ENCODE measurements around the gene INO80B. TPM values are rescaled to one million over a fixed set of nuclear protein-coding genes. Genes with fewer than 3 reads are reported as not detected.

Gene INO80B
- total RNA-seq: 8.5 and 15.2 TPM in 2 replicates

GRCh38 chr2:74454654-74455511 is at the start of gene INO80B:
INO80B (plus strand) TSS chr2:74455087; CDS start chr2:74455117, 30 bp downstream.

GRCh38 chr2:74421221-74421870 is 33.5 kb upstream of the INO80B start, which contains the start of the genes C2orf81 and WDR54:
C2orf81 (minus strand) TSS chr2:74421619; CDS start chr2:74421560, 59 bp downstream.
WDR54 (plus strand) TSS chr2:74421730; CDS start chr2:74422154, 424 bp downstream.

GRCh38 chr2:74441690-74442482 is 13.0 kb upstream of the INO80B start, which contains the start of gene RTKN:
RTKN (minus strand) TSS chr2:74441937; CDS start chr2:74441816, 121 bp downstream.

GRCh38 chr2:74458132-74458937 is 3.4 kb downstream of the INO80B start, which contains the start of gene WBP1:
WBP1 (plus strand) TSS chr2:74458438; CDS start chr2:74458603, 165 bp downstream.

GRCh38 chr2:74472086-74472944 is 17.4 kb downstream of the INO80B start, which contains the start of gene MRPL53:
MRPL53 (minus strand) TSS chr2:74472680; CDS start chr2:74472660, 20 bp downstream.

GRCh38 chr2:74482801-74483674 is 28.2 kb downstream of the INO80B start, which contains the start of the genes CCDC142 and TTC31:
CCDC142 (minus strand) TSS chr2:74482998; CDS start chr2:74482837, 161 bp downstream.
TTC31 (plus strand) TSS chr2:74483081; CDS start chr2:74483096, 15 bp downstream.

GRCh38 chr2:74499267-74499939 is 44.5 kb downstream of the INO80B start, which contains the start of gene LBX2:
LBX2 (minus strand) TSS chr2:74499603; CDS start chr2:74499537, 66 bp downstream.

GRCh38 chr2:74507145-74507925 is 52.4 kb downstream of the INO80B start, which contains the start of gene PCGF1:
PCGF1 (minus strand) TSS chr2:74507695; CDS start chr2:74507668, 27 bp downstream.

Other genes starting within 250 kb of the INO80B start
- 0.09 TPM in 1 of 2 replicates, not detected in the other for gene SLC4A5, start 111.7 kb upstream of the INO80B start, total RNA-seq
- gene DCTN1, start 74.8 kb upstream of the INO80B start, total RNA-seq: 147 and 177 TPM in 2 replicates
- gene C2orf81, start 33.5 kb upstream of the INO80B start, total RNA-seq: 0.09 and 0.19 TPM in 2 replicates
- 43.6 and 46.7 TPM in 2 replicates for gene WDR54, start 33.4 kb upstream of the INO80B start, total RNA-seq
- 6.7 and 9.0 TPM in 2 replicates for gene RTKN, start 13.2 kb upstream of the INO80B start, total RNA-seq
- 30.9 and 36.8 TPM in 2 replicates for gene WBP1, start 3.4 kb downstream of the INO80B start, total RNA-seq
- gene MOGS, start 10.3 kb downstream of the INO80B start, total RNA-seq: 46.2 and 60.4 TPM in 2 replicates
- gene MRPL53, start 17.6 kb downstream of the INO80B start, total RNA-seq: 49.9 and 50.5 TPM in 2 replicates
- gene CCDC142, start 27.9 kb downstream of the INO80B start, total RNA-seq: 13.0 and 24.2 TPM in 2 replicates
- gene TTC31, start 28.0 kb downstream of the INO80B start, total RNA-seq: 6.8 and 9.5 TPM in 2 replicates
- 1.4 and 2.1 TPM in 2 replicates for gene LBX2, start 44.5 kb downstream of the INO80B start, total RNA-seq
- 13.7 and 16.8 TPM in 2 replicates for gene PCGF1, start 52.6 kb downstream of the INO80B start, total RNA-seq
- gene TLX2, start 59.4 kb downstream of the INO80B start, total RNA-seq: not detected in 2 replicates
- gene DQX1, start 71.1 kb downstream of the INO80B start, total RNA-seq: 0.09 TPM in 1 of 2 replicates, not detected in the other
- gene AUP1, start 74.6 kb downstream of the INO80B start, total RNA-seq: 91.2 and 104 TPM in 2 replicates
- gene HTRA2, start 74.8 kb downstream of the INO80B start, total RNA-seq: 43.3 and 47.2 TPM in 2 replicates
- 0.99 and 31.5 TPM in 2 replicates for gene LOXL3, start 98.9 kb downstream of the INO80B start, total RNA-seq
- 14.6 and 24.3 TPM in 2 replicates for gene DOK1, start 99.6 kb downstream of the INO80B start, total RNA-seq
- not detected in 2 replicates for gene M1AP, start 193.2 kb downstream of the INO80B start, total RNA-seq
- 4.0 and 5.9 TPM in 2 replicates for gene SEMA4F, start 199.2 kb downstream of the INO80B start, total RNA-seq